Measurements from ENCODE around the gene LAMTOR1.
"Not testable (repeated sequence)": the region's sequence is repeated elsewhere in the genome, so short reads cannot be mapped to it uniquely, and the experiment has no call there.

LAMTOR1 gene

GRCh38 chr11:72102946-72103753 is at the start of gene LAMTOR1:
Gene LAMTOR1, minus strand, starts transcription at chr11:72103297. Its CDS starts 73 bp downstream, at chr11:72103224.
- DNase-seq, result peak; percentile 98

DNA sequence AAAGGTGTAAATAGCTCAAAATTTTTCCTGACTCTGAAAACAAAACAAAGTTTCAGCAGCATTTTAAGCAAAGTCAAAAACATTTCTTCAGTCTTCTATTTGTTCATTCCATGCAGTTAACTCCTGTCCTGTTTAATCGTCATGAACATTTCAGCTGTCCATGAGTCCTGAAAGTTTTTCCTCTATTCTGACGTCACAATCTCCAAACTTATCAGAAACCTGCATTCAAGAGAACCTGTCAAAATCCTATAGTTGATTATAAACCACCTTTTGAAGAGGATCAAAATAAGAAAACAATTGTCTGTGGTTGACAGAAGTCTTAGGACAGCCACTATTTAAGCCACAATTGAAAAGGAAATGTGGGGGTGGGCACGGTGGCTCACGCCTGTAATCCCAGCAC is 47.8 kb upstream of the LAMTOR1 start:
- no peak for DNase-seq

DNA sequence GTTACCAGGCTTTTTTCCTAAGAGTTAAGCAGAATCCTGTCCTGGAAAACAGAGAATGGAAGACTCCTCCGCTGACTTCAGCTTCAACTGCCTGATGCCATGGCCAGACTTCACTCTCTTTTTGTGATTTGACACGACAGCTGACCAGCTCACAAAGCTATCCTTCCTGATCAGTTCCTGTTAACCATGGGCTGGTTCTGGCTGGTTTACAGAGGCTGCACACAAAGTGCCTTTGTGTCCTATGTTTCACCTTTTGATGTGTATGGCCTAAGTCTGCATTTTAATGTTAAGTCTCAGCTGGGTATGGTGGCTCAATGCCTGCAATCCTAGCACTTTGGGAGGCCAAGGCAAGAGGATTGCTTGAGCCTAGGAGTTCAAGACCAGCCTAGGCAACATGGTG is 43.5 kb upstream of the LAMTOR1 start:
- no peak for DNase-seq

DNA sequence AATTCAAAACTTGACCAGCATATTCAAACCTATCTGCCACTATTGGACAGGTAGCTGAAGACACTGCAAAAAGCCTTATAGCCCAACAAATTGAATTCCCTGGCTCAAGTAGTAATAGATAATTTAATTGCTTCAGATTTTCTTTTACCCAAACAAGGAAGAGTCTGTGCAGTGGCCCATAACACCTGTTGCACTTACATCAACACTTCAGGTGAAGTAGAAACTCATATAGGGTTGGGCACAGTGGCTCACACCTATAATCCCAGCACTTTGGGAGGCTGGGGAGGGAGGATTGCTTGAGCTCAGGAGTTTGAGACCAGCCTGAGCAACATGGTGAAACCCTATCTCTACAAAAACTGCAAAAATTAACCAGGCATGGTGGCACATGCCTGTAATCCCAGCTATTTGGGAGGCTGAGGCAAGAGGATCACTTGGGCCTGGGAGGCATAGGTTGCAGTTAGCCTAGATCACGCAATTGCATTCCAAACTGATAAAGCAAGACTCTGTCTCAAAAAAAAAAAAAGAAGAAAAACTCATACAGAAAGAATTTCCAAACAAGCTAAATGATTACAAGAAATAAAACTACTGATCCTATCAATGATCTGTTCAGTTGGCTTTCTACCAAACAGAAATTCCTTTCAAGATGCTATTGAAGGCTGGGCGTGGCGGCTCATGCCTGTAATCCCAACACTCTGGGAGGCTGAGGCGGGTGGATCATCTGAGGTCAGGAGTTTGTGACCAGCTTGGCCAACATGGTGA is 41.9 kb upstream of the LAMTOR1 start:
- no peak for DNase-seq

DNA sequence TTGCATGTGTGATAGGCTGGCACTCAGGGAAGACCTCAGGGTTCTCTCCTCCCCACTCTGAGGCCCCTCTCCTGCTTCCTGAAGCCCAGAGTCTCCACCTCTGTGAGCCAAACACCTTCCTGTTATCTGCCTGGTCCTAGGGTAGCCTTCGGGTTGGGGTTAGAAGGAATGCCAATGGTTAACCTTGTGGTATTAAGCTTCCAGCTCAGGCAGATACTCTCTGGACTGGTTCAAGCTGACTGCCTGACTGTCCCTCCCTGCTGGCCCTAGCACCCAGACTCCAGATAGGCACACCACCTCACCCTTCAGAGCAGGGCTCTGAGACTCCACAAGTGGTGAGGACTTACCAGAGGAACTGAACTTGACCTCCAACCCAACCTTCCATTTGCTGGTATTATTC is 39.4 kb upstream of the LAMTOR1 start:
- not testable (repeated sequence) for DNase-seq

GRCh38 chr11:72142086-72142485 is 39.0 kb upstream of the LAMTOR1 start:
- not testable (repeated sequence) for DNase-seq

GRCh38 chr11:72141066-72141465 is 38.0 kb upstream of the LAMTOR1 start:
- DNase-seq, result no peak

GRCh38 chr11:72140661-72141060 is 37.6 kb upstream of the LAMTOR1 start:
- DNase-seq, result no peak

DNA sequence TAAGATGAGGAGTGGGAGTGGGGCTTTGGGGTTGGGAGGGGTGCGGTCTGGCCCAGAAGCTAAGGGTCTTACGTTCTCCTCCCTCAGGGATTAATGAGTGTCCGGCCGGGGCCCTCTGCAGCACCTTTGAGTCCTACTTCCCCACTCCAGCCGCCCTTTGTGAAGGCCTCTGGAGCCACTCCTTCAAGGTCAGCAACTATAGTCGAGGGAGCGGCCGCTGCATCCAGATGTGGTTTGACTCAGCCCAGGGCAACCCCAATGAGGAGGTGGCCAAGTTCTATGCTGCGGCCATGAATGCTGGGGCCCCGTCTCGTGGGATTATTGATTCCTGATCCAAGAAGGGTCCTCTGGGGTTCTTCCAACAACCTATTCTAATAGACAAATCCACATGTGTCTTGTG is 36.4 kb upstream of the LAMTOR1 start:
- DNase-seq, result no peak

- DNase-seq, result no peak
Observed at GRCh38 chr11:72138821-72139390, 35.8 kb upstream of the LAMTOR1 start.

- no peak for DNase-seq
Observed at GRCh38 chr11:72136684-72137262, 33.7 kb upstream of the LAMTOR1 start.

DNA sequence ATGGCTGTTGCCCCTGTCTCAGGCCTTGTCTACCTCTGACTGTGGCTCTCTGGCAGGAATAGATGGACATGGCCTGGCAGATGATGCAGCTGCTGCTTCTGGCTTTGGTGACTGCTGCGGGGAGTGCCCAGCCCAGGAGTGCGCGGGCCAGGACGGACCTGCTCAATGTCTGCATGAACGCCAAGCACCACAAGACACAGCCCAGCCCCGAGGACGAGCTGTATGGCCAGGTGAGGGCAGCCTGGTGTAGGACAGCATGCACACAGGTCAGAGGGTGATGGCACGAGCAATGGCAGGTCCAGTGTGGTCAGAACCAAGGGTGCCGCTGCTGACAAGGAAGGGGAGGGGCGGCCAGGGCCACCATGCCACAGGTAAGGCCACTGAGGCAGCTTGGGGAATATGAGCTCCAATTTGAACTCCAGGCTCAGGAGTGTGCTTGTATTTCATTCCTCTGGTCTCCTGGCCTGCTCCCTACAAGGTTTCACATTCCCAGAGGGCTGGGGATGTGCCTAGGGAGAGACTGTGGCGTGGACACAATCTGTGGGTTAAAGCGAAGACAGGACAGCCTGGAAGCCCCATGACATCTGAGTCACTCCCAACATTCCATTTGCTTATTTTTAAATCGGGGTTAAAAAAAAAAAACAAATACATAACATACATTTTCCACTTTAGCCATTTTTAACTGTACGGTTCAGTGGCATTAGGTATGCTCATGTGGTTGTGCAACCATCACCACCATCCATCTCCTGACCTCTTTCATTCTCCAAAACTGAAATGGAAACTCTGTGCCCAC is 33.0 kb upstream of the LAMTOR1 start:
- DNase-seq, result no peak

DNA sequence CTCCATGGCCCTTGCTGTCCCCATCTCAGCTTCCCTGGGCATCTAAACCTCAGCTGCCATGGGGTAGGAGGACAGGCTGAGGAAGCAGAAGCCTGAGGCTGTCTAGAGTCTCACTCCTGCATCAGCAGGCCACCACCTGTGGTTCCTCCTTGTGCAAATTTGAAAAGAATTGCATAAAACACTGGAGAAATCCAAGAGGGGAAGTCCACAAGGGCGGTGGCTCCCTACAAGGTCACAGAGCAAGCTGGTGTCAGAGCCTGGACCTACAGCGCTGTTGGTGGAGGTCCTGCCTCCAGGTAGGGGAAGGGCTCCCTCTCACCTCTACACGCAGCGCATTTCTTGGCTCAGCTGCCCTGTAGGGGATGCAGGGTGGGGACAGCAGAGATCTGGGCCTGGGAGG is 32.4 kb upstream of the LAMTOR1 start, which contains the start of gene FOLR3:
TSS of gene FOLR3 (plus strand) at position 253 of the 400 bp plus-strand sequence. CDS start 228 bp downstream, outside the sequence.
- not testable (repeated sequence) for DNase-seq

GRCh38 chr11:72132646-72133045 is 29.5 kb upstream of the LAMTOR1 start:
- DNase-seq, result no peak

- no peak for DNase-seq
Observed at GRCh38 chr11:72129381-72129780, 26.3 kb upstream of the LAMTOR1 start.

DNA sequence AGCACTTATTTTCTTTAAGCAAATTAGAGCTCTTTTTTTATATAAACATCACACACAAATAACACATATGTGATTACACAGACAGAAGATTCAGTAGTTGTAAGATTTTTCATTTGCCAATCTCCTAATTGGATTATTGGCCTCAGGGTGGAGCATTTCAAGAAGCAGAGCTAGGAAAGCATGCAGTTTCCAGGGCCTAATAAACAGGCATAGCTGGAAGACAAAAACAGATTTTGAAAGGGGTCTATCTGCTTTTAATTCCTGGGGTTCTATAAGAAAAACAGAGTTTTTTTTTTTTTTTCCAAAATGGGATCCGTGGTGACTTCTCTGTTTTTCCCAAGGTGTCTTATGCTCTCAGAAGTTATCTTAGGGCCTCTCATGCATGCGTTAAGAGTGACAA is 24.8 kb upstream of the LAMTOR1 start:
- DNase-seq, result no peak

DNA sequence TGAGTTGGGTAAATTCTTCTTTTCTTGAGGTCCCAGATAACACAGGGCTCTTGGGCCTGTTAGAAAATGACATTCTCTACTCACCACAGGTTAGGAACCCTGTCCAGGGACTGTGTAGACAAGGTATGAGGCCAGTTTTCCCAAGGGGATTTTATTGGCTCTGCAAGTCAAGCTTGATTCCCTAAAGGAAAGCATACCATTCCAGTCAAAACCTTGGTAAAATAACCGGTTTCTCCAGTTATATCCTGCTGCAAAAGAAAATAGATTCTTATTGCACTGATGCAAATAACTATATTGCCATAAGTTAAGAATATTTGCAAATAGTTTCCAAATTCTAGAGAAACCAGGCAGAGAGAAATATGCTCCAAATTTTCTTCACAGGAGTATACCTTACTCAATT is 22.9 kb upstream of the LAMTOR1 start:
- DNase-seq, result no peak

GRCh38 chr11:72124046-72124445 is 20.9 kb upstream of the LAMTOR1 start:
- DNase-seq, result no peak

DNA sequence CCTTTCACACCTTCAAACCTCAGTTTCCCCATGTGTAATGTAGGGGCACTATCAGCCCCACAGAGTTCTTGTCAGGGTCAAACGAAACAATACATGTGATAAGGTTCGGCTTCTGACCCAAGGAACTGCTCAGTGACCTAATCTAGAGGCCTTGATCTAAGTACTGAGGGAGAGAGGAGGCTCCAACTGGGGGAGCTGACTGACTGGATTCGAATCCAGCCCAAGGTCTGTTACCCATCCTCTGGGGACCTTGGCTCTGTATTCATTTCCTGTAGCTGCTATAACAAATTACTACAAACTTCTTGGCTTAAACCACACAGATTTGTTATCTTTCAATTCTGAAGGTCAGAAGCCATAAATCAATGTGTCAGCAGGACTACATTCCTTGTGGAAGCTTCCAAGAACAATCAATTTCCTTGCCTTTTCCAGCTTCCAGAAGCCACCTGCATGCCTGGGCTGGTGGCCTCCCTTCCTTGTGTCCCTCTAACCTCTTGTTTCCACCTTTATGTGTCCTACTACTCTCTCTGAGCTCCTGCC is 20.1 kb upstream of the LAMTOR1 start:
- DNase-seq, result no peak

GRCh38 chr11:72122607-72123006 is 19.5 kb upstream of the LAMTOR1 start:
- DNase-seq, result no peak

- no peak for DNase-seq
Observed at GRCh38 chr11:72120930-72121329, 17.8 kb upstream of the LAMTOR1 start.

DNA sequence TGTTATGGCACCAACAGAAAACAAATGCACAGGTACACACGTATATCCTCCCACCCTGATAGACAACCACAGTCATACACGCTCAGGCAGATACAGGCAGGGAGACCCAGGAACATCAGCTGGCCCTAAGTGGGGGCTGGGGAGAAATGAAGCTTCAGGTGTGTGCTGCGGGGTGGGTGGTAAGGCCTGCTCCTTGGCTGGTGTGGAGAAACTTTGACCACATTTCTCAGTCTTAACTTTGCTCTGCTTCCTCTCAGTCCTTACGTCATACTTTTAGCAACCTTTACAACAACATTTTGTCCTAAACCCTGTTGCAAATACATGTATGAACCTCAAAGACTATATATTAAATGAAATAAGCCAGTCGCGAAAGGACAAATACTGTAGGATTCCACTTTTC is 16.1 kb upstream of the LAMTOR1 start:
- no peak for DNase-seq
